ENCODE results near the gene SMAD6. TPM values are rescaled to one million over a fixed set of nuclear protein-coding genes. Genes with fewer than 3 reads are reported as not detected.

SMAD6 gene
- total RNA-seq, 6 experiments from 2014 or later = 10.5 to 17.2 (median 12.3) TPM

DNA sequence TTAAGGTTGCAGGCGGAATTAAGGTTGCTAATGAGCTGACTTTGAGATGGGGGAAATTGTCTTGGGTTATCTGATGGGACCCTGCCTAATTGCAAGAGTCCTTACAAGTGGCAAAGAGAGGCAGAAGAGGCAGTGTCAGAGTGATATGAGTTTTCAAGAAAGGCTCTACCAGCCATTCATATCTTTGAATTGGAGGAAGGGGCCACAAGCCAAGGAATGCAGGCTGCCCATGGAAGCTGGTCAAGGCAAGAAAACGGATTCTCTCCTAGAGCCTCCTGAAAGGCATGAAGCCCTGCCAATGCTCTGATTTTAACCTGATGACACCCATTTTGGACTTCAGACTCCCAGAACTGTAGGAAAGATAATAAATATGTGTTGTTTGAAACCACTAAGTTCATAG, 20.6 kb upstream of the SMAD6 start:
- no peak for TF ChIP-seq CTCF (IDR thresholded peaks at IDR 0.05)
- no peak for TF ChIP-seq POLR2A (IDR thresholded peaks at IDR 0.05)
- H3K36me3 ChIP-seq = no peaks in the 10 kb centered on the region
- no peak overlapping the region for H3K27ac ChIP-seq
- WGBS (ENCODE audit: insufficient coverage, low coverage, low lambda C conversion rate, missing lambda C conversion rate) = 83% methylated on average over 2 of the region's 2 CpGs
- intact Hi-C loops (cut with DNase I) = no loop called here
- ATAC-seq = no peak
- no peak overlapping the region for H3K4me3 ChIP-seq
- no peaks in the 10 kb centered on the region for H3K27me3 ChIP-seq
- no peak for DNase-seq
- no peaks in the 10 kb centered on the region for H3K4me1 ChIP-seq
- H3K9me3 ChIP-seq = no peaks in the 10 kb centered on the region

GRCh38 chr15:66682246-66682645, 19.8 kb upstream of the SMAD6 start:
- Histone ChIP-seq H3K9me3 (no peaks in the 10 kb centered on the region), H3K4me3 (no peak overlapping the region), H3K4me1 (no peaks in the 10 kb centered on the region), H3K27me3 (no peaks in the 10 kb centered on the region), H3K27ac (no peak overlapping the region), H3K36me3 (no peaks in the 10 kb centered on the region)
- DNase-seq (no peak), ATAC-seq (no peak)
- intact Hi-C loops (cut with DNase I) = no loop called here
- TF ChIP-seq CTCF (IDR thresholded peaks at IDR 0.05) (no peak), POLR2A (IDR thresholded peaks at IDR 0.05) (no peak)
- 100% methylated on average over 1 of the region's 2 CpGs for WGBS (ENCODE audit: insufficient coverage, low coverage, low lambda C conversion rate, missing lambda C conversion rate)

- no peaks in the 10 kb centered on the region for H3K36me3 ChIP-seq
- H3K4me3 ChIP-seq = no peak overlapping the region
- ATAC-seq (no peak), DNase-seq (no peak)
- H3K27me3 ChIP-seq = no peaks in the 10 kb centered on the region
- 78% methylated on average over 1 of the region's 1 CpG for WGBS (ENCODE audit: insufficient coverage, low coverage, low lambda C conversion rate, missing lambda C conversion rate)
- no peaks in the 10 kb centered on the region for H3K4me1 ChIP-seq
- intact Hi-C loops (cut with DNase I) = no loop called here
- TF ChIP-seq CTCF (IDR thresholded peaks at IDR 0.05) (no peak), POLR2A (IDR thresholded peaks at IDR 0.05) (no peak)
- H3K27ac ChIP-seq = no peak overlapping the region
- no peaks in the 10 kb centered on the region for H3K9me3 ChIP-seq
These were observed 19.2 kb upstream of the SMAD6 start for GRCh38 chr15:66682865-66683264.

DNA sequence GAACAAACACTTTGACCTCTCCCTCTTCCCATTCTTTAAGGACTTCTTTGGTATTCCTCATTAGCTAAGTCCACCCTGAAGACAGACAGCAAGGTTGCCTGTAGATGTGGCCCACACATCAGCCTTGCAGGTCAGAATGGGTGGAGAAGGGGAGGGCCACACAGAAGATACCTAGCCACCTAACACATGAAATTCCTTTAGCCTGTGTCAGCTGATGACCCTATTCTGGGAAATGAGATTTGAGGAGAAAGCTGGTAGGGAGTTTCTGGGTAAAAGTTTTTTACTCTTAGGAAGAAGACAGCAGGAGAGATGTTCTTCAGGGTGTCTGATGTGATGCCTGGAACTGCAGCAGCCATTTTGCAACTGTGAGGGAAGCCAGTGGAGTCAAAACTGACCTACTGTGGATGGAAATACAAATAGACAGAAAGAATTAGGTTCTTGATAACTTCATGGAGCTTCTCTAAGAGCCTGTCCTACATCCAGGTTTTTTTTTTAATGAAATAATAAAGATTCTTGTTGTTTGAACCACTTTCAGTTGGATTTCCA, 17.8 kb upstream of the SMAD6 start:
- no peak for ATAC-seq
- intact Hi-C loops (cut with DNase I) = no loop called here

More for the DNA sequence above, 17.8 kb upstream of the SMAD6 start:
- Histone ChIP-seq H3K36me3 (no peaks in the 10 kb centered on the region), H3K4me1 (no peaks in the 10 kb centered on the region), H3K27ac (no peak overlapping the region), H3K9me3 (no peaks in the 10 kb centered on the region), H3K4me3 (no peak overlapping the region), H3K27me3 (no peaks in the 10 kb centered on the region)
- no peak for DNase-seq
- TF ChIP-seq CTCF (IDR thresholded peaks at IDR 0.05) (no peak), POLR2A (IDR thresholded peaks at IDR 0.05) (no peak)

All from right lobe of liver (tissue), 6 donors.